ENCODE results near the gene MTARC2. TPM values are rescaled to one million over a fixed set of nuclear protein-coding genes. Genes with fewer than 3 reads are reported as not detected.

The MTARC2 gene
- polyA plus RNA-seq, 2 of the 4 experiments (the other 2 are of a cell fraction): 13.5 to 18.4 TPM

- 79% methylated on average over 6 of the region's 6 CpGs for WGBS (ENCODE audit: missing lambda C conversion rate)
- H3K4me3 ChIP-seq: no peak overlapping the region
- CTCF ChIA-PET: interaction anchor here (0.6 to 8.3 kb wide), 4 partner anchors 15 to 585 kb away, joined by 3 to 78 read pairs (median 4); no protein-coding TSS in a partner anchor
- ATAC-seq (no peak), FAIRE-seq (no peak), DNase-seq (ENCODE audit: low read depth in 1 of 2, low spot score in 1 of 2) (no peak)
- no peak overlapping the region for H3K27ac ChIP-seq
- peaks cover 10% of the 10 kb centered on the region; the same call in 2 of the 3 replicates for H3K4me1 ChIP-seq
- no peak for TF ChIP-seq RAD21 (conservative IDR thresholded peaks at IDR 0.05 in 1 of 2, IDR thresholded peaks at IDR 0.05 in 1 of 2)
- no peak for TF ChIP-seq BHLHE40 (IDR thresholded peaks at IDR 0.05; ENCODE audit: low read depth, low read length)
- TF ChIP-seq ATOH8 (CRISPR knock-in tag; IDR thresholded peaks at IDR 0.05; ENCODE audit: low read depth): no peak
- TF ChIP-seq ZNF302 (CRISPR knock-in tag; IDR thresholded peaks at IDR 0.05): no peak
- TF ChIP-seq NPAS2 (CRISPR knock-in tag; IDR thresholded peaks at IDR 0.05; ENCODE audit: borderline replicate concordance): no peak
- no peak for TF ChIP-seq FOSL2 (IDR thresholded peaks at IDR 0.05)
- TF ChIP-seq FOSL2 (CRISPR knock-in tag; IDR thresholded peaks at IDR 0.05): no peak
- no peak for TF ChIP-seq MAX (IDR thresholded peaks at IDR 0.05)
- TF ChIP-seq ELK1 (IDR thresholded peaks at IDR 0.05; ENCODE audit: low read depth, low read length): no peak
- no peak for TF ChIP-seq CHD2 (IDR thresholded peaks at IDR 0.05; ENCODE audit: low read length, partially characterized antibody)
- no peak for TF ChIP-seq TFCP2L1 (CRISPR knock-in tag; IDR thresholded peaks at IDR 0.05)
- TF ChIP-seq RARB (CRISPR knock-in tag; IDR thresholded peaks at IDR 0.05): no peak
- no peak for TF ChIP-seq PBX3 (IDR thresholded peaks at IDR 0.05)
- no peak for TF ChIP-seq HMGXB4 (CRISPR knock-in tag; IDR thresholded peaks at IDR 0.05; ENCODE audit: borderline replicate concordance)
- no peak for TF ChIP-seq HDAC2 (IDR thresholded peaks at IDR 0.05)
- no peak for TF ChIP-seq POLR2A (IDR thresholded peaks at IDR 0.05; ENCODE audit: low read length)
- TF ChIP-seq ZSCAN20 (CRISPR knock-in tag; IDR thresholded peaks at IDR 0.05): no peak
- TF ChIP-seq EP300 (IDR thresholded peaks at IDR 0.05): no peak
- TF ChIP-seq ESRRA (IDR thresholded peaks at IDR 0.05; ENCODE audit: borderline replicate concordance, low read length): no peak
- no peak for TF ChIP-seq HOXB5 (CRISPR knock-in tag; IDR thresholded peaks at IDR 0.05)
- POLR2A ChIA-PET: no interaction called here
- H3K4me2 ChIP-seq: no peak overlapping the region
- no peaks in the 10 kb centered on the region for H3K9me3 ChIP-seq
Observed at GRCh38 chr1:220791285-220791684, 43.2 kb downstream of the MTARC2 start.

- no peak for ATAC-seq
- no peak overlapping the region for H3K4me2 ChIP-seq
- POLR2A ChIA-PET: no interaction called here
- no peak for FAIRE-seq
- no peak for DNase-seq (ENCODE audit: low read depth in 1 of 2, low spot score in 1 of 2)
- CTCF ChIA-PET: interaction anchor here (0.8 to 8.3 kb wide), 2 partner anchors 12 to 16 kb away, joined by 3 to 78 read pairs; no protein-coding TSS in a partner anchor
- no peak overlapping the region for H3K4me3 ChIP-seq
- TF ChIP-seq RFX5 (IDR thresholded peaks at IDR 0.05) (no peak), CHD4 (IDR thresholded peaks at IDR 0.05; ENCODE audit: borderline replicate concordance) (no peak)
- peaks cover 8% of the 10 kb centered on the region; the same call in 2 of the 3 replicates for H3K4me1 ChIP-seq
- 77% methylated on average over 5 of the region's 5 CpGs for WGBS (ENCODE audit: missing lambda C conversion rate)
- no peaks in the 10 kb centered on the region for H3K9me3 ChIP-seq
- H3K27ac ChIP-seq: no peak overlapping the region
Observed at GRCh38 chr1:220791956-220792355, 43.8 kb downstream of the MTARC2 start.
